ENCODE results near the gene IRS1.
A peak's percentile ranks its signal among the peaks of the same experiment; 100 is the strongest.

The IRS1 gene

DNA sequence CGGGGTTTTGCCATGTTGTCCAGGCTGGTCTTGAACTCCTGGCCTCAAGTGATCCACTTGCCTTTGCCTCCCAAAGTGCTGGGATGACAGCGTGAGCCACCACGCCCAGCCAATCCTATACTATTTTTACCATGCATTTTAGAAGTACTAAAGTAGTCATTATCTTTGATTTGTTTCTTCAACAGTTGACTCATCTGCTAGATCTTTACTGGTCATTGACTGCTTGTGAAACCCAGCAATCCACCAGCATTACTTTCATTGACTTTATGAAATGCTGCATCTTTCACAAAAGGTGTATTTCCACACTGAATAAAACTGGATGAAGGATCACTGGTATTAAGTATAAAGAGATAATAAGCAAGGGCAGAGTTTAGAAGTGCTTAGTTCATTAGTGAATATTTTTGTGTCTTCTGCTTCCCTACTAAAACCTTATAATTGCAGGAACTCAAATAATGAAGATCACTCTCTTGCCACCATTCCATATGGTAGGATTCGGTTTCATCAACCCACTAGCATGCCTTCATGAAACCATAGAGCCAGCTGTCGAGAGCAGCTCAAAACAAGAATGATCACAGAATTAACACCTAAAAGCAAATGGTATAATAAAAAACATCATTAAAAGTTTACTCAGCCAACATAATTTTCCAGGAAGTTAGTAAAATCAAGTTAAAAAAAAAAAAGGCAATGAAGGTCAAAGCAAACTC is 33.1 kb downstream of the IRS1 start:
- Histone ChIP-seq H3K4me3 (no peak overlapping the region), H3K27ac (no peak overlapping the region)

DNA sequence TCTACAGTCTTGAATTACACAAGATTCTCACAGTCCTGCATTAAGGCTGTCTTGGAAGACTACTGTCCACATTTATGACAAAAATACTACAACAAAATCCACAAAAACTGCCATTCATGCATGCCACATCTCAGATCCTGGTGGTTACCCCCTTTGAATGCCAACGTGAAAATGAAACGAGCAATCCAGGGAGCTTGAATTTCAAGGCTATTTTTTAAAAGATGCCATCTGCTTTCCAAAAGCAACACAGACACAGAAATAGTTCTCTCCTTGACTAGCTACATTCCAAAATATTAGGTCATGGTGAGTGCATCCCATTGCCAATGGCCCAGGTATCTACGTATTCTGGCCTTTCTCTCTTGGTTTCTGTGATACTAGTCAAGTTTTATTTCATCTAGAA is 36.3 kb downstream of the IRS1 start:
- peak overlapping the region in 1 of 21 experiments; percentile 33 for H3K27ac ChIP-seq
- H3K4me3 ChIP-seq: no peak overlapping the region

DNA sequence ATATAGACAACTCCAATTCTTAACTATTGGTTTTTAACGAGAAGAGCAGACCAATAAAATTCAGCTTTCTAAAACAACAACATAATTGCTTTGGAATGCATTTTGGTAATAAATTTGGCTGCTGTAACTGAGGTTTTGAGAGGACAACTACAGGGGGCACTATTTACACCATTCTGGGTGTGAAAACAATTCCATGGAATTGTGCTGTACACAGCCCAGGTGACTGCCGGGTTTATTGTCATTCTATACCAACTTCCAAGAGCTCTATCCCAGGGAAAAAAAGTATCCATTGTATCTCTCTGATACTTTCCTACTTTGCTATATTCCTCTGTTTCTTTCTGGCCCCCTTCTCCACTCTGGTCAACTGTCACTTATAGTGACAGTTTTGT is 38.4 kb downstream of the IRS1 start:
- H3K27ac ChIP-seq: no peak overlapping the region
- H3K4me3 ChIP-seq: no peak overlapping the region

DNA sequence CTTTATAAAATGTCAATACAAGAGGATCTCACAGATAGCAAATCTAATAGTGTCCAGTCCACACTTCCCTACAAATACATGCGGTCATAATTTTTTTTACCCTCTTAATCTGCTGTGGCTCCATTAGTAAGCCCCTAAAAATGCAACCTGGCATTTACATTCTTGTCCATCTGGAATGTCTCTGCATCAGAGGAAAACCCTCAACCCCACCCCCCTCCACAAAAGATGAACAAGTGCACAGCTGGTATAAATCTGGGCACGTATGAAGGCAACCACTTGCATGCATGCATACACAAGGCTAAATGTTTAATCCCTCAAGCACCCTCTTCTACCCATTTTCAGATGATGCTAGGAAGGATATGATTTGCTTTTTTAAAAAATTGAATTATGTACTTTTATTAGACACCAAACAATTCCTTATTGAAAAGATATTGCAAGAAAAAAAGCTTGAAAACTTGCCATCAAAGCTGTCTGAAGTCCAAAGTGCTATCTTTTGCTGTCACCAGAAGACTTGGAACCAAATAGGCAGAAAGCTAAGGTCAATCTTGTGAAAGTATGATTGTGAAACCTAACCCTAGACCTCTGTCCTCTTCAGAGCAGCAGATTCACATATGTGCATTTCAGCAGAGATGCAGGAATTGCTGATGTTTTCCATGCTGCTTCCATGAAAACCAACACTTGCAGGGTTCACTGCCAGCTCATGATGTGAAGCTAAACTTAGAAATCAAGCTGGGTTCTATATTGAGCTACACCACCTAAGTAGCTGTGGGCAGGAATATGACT is 39.0 kb downstream of the IRS1 start:
- Histone ChIP-seq H3K27ac (no peak overlapping the region), H3K4me3 (no peak overlapping the region)

DNA sequence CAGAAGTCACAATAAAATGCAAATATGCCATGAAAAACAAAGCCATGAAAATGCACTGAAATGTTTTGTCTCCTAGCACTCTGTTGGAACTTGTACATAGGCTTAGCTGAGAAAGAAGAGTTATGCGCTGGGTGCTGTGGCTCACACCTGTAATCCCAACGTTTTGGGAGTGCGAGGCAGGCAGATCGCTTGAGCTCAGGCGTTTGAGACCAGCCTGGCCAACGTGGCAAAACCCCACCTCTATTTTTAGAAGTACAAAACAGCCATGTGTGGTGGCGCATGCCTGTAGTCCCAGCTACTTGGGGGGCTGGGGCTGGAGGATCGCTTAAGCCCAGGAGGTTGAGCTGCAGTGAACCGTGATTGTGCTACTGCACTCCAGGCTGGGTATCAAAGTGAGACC is 39.9 kb downstream of the IRS1 start:
- no peak overlapping the region for H3K27ac ChIP-seq

DNA sequence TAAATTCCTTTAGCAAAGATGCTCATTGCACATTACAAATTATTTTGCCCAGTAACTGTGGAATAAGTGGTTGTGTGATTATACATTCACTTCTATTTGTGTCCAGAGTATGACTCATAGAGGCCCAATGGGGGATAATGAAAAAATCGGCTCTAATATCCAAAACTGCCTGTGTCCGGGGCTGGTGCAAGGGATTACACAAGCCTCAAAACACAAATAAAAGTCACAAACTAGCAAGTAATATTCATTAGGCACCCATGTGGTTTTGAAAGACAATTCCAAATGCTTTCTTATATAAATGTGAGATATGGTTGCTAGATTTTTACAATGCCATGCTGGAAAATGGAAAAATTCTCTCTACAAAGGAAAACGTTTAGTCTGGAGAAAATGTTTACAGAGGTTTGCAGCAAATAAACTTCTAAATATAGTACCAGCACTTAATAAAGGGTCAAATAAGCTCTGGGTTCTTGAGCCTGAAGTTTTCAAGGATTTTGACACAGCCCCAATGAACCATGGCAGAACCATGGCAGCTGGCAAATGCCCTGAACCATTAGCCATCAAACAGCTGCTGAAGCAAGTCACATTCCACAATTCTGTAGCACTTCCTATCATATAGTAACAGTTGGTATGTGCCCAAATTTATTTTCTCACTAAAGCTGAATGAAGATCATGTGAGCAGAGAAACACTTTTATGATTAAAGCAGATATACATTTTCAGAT is 40.5 kb downstream of the IRS1 start:
- Histone ChIP-seq H3K27ac (no peak overlapping the region), H3K4me3 (no peak overlapping the region)

More for the DNA sequence above, 39.9 kb downstream of the IRS1 start:
- no peak overlapping the region for H3K4me3 ChIP-seq

DNA sequence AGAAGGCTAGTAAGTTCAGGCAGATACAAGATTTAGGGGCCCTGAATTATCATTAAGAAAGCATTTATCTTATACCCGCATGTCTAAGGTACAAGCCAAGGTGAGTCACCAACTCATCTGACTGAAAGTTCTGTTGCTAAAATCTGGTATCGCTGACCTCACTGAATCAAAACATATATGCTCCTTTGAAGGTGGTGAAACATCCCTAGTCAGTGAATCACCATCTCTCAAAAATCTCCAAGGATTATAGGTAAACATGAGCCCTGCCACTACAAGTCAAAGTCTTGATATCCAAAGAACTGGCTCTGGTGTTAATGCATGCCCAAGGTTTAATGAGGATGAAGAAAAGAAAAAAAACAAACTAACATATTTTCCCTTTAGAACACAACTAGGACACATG is 43.5 kb downstream of the IRS1 start:
- H3K4me3 ChIP-seq: no peak overlapping the region
- H3K27ac ChIP-seq: peak overlapping the region in 5 of 21 experiments; percentile 58 to 79 (median 62)

DNA sequence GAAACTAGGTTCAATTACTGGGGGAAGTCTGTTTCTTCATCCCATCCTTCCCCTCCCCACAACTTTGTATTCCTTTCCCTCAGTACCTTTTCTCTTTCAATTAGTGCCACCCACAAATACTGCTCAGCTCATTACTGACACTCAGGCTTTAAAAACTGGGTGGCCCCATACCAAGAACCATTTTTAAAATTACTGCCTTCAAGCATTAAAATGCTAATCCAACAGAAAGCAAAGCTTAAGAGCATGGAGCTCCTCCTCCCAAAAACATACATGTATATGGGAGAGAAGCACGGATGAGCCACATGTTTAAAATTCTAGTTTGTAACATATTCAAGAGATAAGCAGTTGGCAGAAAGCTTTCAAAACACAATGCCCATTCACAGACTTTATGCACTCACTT is 44.0 kb downstream of the IRS1 start:
- Histone ChIP-seq H3K27ac (peak overlapping the region in 10 of 21 experiments; percentile 11 to 79 (median 54)), H3K4me3 (no peak overlapping the region)

DNA sequence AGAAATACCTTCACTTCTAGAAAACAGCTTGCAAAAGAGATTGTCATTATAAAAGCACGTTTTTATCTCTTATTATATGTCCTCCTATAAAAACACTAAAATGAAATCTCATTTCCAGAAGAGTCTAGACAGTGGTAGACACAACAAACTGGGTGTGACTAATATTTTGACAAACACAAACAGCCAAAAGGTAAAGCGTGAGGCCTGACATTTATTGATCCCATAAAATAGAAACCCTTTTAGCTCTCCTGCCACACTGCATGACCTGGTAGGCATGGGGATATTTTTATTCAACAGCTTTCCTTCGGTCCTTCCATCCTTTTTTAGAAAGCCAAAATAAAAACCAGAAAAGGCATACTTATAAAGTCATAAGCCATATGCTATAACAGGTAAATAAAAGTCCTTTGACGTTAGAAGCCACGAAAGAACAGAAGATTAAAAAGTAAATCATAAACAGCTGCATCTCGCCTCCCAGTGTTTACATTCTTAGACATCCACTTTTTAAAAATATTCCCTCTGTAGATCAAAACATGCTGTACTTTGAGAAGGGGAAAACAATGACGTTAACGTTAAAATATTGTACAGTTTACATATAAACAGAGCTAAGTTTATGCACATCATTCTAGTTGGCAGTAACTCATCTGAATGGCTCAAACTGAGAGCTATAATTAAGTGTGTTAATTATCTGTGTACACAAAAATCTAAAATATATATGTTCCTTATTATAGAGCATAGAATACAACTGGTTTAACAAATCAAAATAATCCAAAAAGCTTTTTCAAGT is 44.6 kb downstream of the IRS1 start:
- Histone ChIP-seq H3K4me3 (no peak overlapping the region), H3K27ac (peak overlapping the region in 8 of 21 experiments; percentile 11 to 79 (median 60))

DNA sequence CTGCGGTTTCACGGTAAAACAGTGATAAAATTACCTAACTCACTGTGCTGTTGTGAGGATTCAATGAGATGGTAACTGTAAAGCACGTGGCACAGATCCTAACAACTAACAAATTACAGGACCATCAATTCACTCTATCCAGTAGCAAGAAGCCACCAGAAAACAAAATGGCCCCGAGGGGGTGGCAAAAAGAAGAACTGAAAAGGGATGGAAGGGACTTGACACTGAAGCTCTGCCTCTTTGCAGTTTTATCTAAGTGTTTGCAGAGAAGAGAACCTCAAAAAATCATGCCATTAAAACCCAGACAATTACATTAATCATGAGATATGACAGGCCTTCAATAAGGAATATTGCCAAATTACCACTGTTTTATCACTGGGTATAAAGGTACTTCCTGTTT is 46.7 kb downstream of the IRS1 start:
- H3K27ac ChIP-seq: peak overlapping the region in 1 of 21 experiments; percentile 79

DNA sequence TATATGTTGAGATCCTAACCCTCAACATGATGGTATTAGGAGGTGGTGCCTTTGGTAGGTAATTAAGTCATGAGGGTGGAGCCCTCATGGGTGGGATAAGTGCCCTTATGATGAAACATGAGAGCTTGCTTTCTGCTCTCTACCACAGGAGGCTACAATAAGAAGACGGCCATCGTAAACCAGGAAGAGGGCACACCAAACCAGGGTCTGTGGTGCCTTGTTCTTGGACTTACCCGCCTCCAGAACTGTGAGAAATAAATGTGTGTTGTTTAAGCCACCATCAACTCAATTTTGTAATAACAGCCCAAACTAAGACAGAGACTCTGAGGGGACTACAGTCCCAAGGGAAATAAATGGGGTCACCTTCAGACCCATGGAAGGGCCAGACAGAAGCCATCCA is 52.3 kb downstream of the IRS1 start:
- Histone ChIP-seq H3K27ac (no peak overlapping the region), H3K4me3 (no peak overlapping the region)

More for the DNA sequence above, 46.7 kb downstream of the IRS1 start:
- no peak overlapping the region for H3K4me3 ChIP-seq

DNA sequence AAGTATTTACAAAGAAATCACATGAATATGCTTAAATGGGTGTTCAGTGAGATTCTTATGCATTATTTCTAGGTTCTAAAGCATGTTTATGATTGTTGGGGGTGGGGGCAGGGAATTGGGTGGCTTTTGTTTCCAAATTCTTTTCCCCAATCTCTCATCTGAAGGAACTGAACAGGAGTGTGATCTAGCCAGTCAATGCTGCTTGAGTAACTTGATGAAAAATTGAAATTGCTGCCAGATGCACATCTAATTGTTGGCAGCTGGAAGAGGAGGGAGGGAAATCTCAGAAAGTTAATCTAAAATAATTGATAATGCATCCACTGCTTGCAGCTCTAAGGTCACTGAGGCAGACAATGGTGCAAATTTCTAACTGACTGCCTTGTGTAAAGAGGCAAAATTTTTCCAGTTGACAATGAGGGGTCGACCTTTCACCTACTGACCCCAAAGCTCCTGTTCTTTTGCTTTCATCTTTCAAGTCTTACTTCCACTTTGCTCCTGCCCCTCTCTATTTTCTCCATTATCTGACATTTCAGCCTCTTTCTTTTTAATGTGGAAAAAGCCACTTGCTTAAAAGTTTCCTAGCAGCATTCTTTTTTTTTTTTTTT is 53.3 kb downstream of the IRS1 start:
- Histone ChIP-seq H3K27ac (no peak overlapping the region), H3K4me3 (no peak overlapping the region)

DNA sequence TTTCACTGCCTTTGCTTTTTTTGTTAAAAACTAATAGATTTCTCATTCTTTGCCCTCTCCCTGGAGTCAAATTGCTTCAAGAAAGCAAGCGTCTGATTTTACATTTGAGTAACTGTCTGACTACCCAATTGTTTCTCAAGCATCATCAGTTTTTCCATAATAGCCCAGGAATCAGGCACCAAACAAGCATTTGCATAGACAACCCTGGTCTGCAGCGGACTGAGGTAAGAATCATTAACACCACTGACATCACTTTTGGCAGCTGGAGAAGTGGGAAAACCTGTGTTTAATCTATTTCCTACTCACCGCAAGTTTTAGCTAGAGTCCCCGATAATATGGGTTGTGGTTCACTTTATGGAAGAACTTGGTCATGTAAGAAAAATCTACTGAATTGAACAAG is 55.7 kb downstream of the IRS1 start:
- H3K27ac ChIP-seq: peak overlapping the region in 1 of 21 experiments; percentile 41
- no peak overlapping the region for H3K4me3 ChIP-seq

DNA sequence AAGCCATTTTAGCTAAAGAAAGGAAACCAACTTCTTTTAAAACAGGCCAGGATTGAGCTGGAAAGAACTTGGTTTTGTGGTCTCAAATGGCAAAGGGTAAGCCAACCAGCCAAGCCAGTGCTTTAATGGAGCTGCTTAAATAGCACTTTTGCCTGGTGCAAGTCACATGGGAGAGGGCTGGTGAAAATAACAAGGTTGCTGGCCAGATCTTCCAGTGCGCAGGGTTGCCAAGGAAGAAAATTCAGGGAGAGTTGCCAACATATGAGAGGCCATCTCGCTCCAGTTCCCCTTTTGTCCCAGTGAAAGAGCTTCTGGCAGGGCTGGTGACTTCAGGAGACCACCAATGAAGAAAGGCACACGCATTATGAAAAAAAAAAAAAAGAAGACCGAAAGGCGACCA is 57.3 kb downstream of the IRS1 start:
- Histone ChIP-seq H3K27ac (peak overlapping the region in 7 of 21 experiments; percentile 0 to 55 (median 32)), H3K4me3 (no peak overlapping the region)

DNA sequence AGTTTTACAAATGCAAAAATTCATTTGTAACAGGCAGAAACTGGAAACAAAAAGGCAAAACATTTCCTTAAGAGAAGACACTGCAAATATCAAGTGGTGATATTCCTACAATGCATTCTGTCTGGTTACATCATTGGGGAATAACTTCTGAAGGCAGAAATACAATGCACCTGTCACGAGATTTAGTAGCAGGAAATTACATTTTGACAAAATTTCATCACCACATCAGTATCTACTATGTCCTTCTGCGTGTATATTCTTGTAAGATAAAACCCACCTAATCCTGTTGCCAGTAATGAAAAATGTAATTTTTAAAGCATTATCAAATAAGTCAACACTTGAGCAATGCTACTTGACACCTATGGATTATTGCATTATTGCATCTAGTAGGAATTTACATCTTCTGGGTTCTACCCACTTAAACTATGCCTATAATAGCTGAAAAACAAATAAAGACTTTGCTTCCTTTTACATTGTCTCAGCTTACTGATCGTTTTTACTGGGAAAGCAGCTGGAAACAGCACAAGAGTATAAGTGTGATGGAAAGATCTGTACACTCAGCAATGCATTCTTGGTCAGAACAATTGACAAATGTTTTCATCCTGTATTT is 59.5 kb downstream of the IRS1 start:
- H3K27ac ChIP-seq: no peak overlapping the region

DNA sequence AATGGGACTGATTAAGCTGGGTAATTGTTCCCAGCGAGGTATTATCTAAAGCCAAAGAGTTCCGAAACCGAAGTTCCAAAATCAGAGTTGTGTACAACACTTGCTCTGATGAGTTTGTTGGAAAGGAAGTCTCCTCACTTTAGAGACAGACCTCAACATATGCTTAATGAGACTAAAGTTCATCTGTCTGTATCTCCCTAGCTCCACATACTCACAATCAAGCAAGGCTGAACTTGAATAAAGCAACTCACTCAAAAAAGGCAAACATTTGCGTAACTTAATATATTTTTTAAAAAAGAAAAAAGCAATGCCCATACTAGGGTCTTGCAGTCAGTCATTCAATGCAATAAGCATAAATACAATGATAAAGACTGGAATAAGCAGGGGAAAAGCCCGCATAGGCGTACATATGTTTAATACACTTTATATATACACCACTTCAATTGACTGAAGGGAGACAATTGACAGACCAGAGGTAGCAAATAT is 60.0 kb downstream of the IRS1 start:
- H3K27ac ChIP-seq: no peak overlapping the region
- no peak overlapping the region for H3K4me3 ChIP-seq

More for the DNA sequence above, 59.5 kb downstream of the IRS1 start:
- H3K4me3 ChIP-seq: no peak overlapping the region

DNA sequence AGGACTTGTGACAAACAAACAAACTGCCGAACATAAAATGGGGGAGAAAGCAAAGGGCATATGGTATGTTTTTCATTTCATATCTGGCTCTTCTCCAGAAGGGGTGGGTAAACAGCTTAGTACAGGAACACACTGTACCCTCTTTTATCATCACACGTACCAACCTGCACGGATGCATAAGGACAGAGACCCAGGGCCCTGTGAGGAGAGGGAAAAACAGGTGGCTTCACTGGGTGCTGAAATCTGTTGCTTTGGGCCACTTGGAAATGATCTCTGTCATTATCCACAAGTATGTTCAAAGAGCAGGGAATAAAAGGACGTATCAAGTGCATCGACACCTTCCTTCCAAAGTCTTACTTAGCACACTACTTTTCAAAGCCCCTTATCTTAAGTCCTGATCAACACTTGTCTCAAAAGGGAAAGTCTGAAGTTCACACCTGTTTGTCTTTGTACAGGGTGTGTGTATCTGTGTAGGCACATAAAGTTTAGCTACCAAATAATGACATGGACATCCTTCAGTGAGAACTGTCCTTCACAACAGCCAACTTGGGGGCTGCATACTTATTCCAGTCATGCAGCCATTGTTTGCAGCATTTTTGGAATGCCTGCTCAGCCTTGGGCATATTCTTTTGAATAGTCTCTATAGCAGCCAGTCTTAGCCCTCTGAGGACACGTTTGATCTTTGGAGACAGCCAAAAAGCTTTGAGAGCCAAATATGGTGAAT is 60.6 kb downstream of the IRS1 start:
- H3K4me3 ChIP-seq: no peak overlapping the region
- peak overlapping the region in 1 of 21 experiments; percentile 17 for H3K27ac ChIP-seq

DNA sequence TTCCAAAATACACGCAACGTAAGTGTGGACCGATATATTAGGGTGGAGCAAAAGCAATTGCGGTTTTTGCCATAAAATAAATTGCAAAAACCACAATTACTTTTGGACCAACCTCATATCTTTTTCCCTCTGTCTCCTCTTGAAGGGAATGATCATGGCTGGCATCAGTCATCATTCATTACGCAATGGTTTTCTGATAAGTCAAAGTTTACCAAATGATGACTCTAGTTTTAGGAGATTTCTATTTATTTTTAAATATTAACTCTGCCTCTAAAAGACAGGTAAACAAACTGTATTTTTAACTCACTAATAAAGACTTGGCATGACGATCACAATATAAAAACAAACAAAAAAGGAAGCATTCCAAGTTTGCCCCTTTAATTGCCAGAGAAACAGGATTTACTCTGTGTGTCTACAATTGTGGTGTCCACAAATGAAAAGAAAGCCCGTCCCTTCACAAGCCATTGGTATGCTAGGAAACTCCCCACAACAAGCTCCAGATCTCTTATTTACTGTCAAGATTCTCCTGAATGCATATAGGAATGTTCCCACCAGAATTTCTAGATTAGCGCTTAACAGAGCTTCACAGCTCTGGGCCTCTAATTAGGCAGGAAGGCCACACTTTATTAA is 61.3 kb downstream of the IRS1 start:
- H3K27ac ChIP-seq: peak overlapping the region in 1 of 21 experiments; percentile 17
- H3K4me3 ChIP-seq: no peak overlapping the region

All from skin epidermis (tissue), 12 donors.